GM18505 (cell line): ENCODE results near the gene CENPF.

Source experiments
- ATAC-seq: cut with Tn5 transposase; IDR thresholded peaks from one replicate; pipeline ENCODE4 v1.9.1; 2021; ENCODE audit not compliant: unreplicated experiment
- POLR2A ChIP-seq: IDR thresholded peaks from 4 replicates; pipeline ENCODE4 v1.6.1; 2011; ENCODE audit warnings: borderline replicate concordance; ENCODE audit not compliant: insufficient read depth, insufficient read length; ENCODE audit errors: extremely low read depth

CENPF gene

DNA sequence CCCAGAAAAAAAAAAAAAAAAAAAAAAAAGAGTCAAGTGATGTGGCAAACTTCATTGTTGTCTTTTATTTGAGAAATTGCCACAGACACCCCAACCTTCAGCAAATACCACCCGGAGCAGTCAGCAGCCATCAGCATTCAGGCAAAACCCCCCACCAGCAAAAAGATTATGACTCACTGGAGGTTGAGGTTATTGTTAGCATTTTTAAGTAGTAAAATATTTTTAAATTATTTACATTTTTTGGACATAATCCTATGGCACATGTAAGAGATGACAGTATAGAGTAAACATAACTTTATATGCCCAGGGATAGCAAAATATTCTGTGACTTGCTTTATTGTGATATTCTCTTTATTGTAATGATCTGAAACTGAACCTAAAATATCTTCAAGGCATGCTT lies 95.6 kb downstream of the CENPF start:
- TF ChIP-seq POLR2A = no peak
- ATAC-seq = no peak

DNA sequence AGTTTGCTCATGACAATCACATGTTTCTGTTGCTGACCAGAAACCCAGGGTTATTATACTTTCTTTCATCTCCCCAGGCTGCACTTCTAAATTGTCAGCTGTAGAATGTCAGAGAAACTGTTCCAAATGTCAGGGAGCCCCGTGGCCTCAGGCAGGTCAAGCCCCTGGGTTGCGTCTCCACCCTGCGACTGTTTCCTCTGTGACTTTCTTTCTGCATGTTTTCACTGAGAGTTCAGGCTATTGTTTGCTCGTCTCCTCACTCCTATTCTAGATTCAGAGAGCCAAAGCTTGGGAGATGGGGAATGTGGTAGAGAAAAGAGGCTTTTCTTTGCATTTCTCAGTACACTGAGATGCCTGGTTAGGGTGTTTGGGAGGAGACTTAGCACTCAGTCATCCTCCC lies 97.4 kb downstream of the CENPF start:
- TF ChIP-seq POLR2A = no peak
- no peak for ATAC-seq

DNA sequence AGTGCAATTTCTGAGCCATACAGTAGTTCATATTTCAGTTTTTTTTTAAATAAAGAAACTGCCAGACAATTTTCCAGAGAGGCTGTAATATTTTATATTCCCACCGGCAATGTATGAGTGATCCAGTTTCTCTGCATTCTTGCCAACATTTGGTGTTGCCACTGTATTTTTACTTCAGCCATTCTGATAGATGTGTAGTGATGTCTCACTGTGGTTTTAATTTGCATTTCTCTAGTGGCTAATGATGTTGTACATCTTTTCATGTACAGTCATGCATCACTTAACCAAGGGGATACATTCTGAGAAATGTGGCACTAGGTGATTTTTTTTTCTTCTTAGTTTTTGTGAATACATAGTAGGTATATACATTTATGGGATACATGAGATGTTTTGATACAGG lies 99.6 kb downstream of the CENPF start:
- no peak for ATAC-seq
- TF ChIP-seq POLR2A = no peak

GRCh38 chr1:214707306-214708087 lies 104.5 kb downstream of the CENPF start:
- TF ChIP-seq POLR2A = no peak
- no peak for ATAC-seq

DNA sequence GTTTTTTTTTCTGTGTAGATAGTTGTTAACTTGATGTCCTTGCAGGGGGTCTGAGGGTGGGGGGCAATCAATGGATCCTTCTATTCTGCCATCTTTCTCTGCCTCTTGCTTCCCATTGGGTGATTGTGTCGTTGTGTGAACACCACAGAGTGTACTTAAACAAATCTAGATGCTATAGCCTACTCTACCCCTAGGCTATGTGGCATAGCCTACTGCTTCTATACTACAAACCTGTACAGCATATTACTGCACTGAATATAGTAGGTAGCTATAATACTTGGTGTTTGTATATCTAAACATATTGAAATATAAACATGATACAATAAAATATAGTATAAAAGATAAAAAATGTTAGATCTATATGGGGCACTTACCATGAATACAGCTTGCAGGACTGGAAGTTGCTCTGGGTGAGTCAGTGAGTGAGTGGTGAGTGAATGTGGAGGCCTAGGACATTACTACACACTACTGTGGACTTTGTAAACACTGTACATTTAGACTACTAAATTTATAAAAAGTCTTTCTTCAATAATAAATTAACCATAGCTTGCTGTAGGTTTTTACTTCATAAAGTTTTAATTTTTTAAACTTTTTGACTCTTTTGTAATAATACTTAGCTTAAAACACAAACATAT lies 105.4 kb downstream of the CENPF start:
- TF ChIP-seq POLR2A = no peak
- ATAC-seq = no peak

DNA sequence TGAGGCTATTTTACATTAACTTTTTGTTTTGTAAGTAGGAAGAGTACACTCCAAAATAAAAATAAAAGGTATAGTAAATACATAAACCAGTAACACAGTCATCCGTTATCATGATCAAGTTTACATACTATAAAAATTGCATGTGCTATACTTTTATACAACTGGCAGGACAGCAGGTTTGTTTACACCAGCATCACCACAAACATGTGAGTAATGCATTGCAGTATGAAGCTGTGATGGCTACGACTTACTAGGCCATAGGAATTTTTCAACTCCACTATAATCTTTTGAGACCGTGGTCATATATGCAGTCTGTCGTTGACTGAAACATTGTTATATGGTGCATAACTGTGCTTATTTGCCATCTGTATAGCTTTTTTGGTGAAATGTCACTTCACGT lies 106.2 kb downstream of the CENPF start:
- no peak for ATAC-seq
- TF ChIP-seq POLR2A = no peak

DNA sequence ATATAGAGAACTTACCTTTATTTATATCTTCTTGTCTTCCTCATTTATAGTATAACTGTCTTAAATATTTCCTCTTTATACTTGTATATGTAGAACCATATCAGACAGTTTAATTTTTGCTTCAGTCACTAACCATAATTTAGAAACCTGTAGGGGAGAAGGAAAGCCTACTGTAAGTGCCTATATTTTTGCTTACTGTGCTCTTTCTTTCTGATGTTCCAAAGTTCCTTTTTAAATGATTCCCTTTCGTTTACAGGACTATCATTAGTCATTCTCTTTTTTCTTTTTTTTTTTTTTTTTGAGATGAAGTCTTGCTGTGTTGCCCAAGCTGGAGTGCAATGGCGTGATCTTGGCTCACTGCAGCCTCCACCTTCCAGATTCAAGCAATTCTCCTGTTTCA lies 109.7 kb downstream of the CENPF start:
- ATAC-seq = no peak
- TF ChIP-seq POLR2A = no peak
